HEK293 (cell line): ENCODE data around the gene DACT3.

Experiments
- CTCF ChIA-PET: fragments of 350-600 bp; formaldehyde crosslinking; extraction: SDS; loops from one replicate; lab custom pipeline; 2021; ENCODE audit warnings: antibody characterized with exemption; lab: Yijun Ruan, JAX
- POLR2A ChIA-PET: fragments of 300-600 bp; formaldehyde crosslinking; extraction: SDS; loops from one replicate; lab custom pipeline; 2020; ENCODE audit warnings: antibody characterized with exemption, inconsistent platforms; lab: Yijun Ruan, JAX
- H3K27ac ChIP-seq: fragments of 200-500 bp; sonication (Bioruptor generic); 2 replicates; pipeline ENCODE4 v1.5.1; 2014; ENCODE audit warnings: low read depth, low read length, control low read depth, inconsistent platforms; ENCODE audit errors: extremely low read depth
- H3K36me3 ChIP-seq, 2 experiments: fragments of 200-500 bp in 1 of 2; sonication (Bioruptor generic) in 1 of 2; 1 replicate in 1 of 2; 2 replicates in 1 of 2; pipeline ENCODE4 v1.5.1; 2014 to 2017; ENCODE audit warnings: inconsistent platforms in 2 of 2, low read length in 2 of 2; ENCODE audit not compliant: control insufficient read depth in 2 of 2, insufficient read depth in 1 of 2
- H3K4me1 ChIP-seq: fragments of 200-500 bp; sonication (Bioruptor generic); 2 replicates; pipeline ENCODE4 v1.5.1; 2014; ENCODE audit warnings: mild to moderate bottlenecking, low read length, inconsistent platforms; ENCODE audit not compliant: control insufficient read depth, insufficient read depth
- H3K4me3 ChIP-seq: 2 replicates; pipeline ENCODE4 v1.5.1; 2011; ENCODE audit warnings: low read depth, mild to moderate bottlenecking, control low read depth, low read length, moderate library complexity
- H3K9me3 ChIP-seq: fragments of 200-500 bp; sonication (Bioruptor generic); 2 replicates; pipeline ENCODE4 v1.5.1; 2014; ENCODE audit warnings: low read depth, low read length, inconsistent platforms; ENCODE audit not compliant: control insufficient read depth, insufficient read depth
- CTCF ChIP-seq: fragments of 450-650 bp; formaldehyde crosslinking; IDR thresholded peaks from 2 replicates; pipeline ENCODE4 v1.5.1; 2016; ENCODE audit warnings: missing biosample characterization, missing genetic modification characterization
- KLF1 ChIP-seq: fragments of 450-650 bp; formaldehyde crosslinking; IDR thresholded peaks from 2 replicates; pipeline ENCODE4 v1.5.1; 2016; ENCODE audit warnings: missing biosample characterization, missing genetic modification characterization
- MYNN ChIP-seq: fragments of 450-650 bp; formaldehyde crosslinking; IDR thresholded peaks from 2 replicates; pipeline ENCODE4 v1.5.1; 2016; ENCODE audit warnings: missing biosample characterization, missing genetic modification characterization, borderline replicate concordance
- ZBTB20 ChIP-seq: fragments of 450-650 bp; formaldehyde crosslinking; IDR thresholded peaks from 2 replicates; pipeline ENCODE4 v1.5.1; 2016; ENCODE audit warnings: missing biosample characterization, missing genetic modification characterization
- ZBTB8A ChIP-seq: fragments of 450-650 bp; formaldehyde crosslinking; IDR thresholded peaks from 2 replicates; pipeline ENCODE4 v1.5.1; 2016; ENCODE audit warnings: missing biosample characterization, missing genetic modification characterization
- ZFP37 ChIP-seq: fragments of 450-650 bp; formaldehyde crosslinking; IDR thresholded peaks from 2 replicates; pipeline ENCODE4 v1.5.1; 2016; ENCODE audit warnings: missing biosample characterization, missing genetic modification characterization
- ZNF10 ChIP-seq: fragments of 450-650 bp; formaldehyde crosslinking; IDR thresholded peaks from 2 replicates; pipeline ENCODE4 v1.5.1; 2017; ENCODE audit warnings: missing biosample characterization, missing genetic modification characterization
- ZNF112 ChIP-seq: fragments of 450-650 bp; formaldehyde crosslinking; IDR thresholded peaks from 2 replicates; pipeline ENCODE4 v1.5.0; 2017; ENCODE audit warnings: missing biosample characterization, missing genetic modification characterization
- ZNF157 ChIP-seq: fragments of 450-650 bp; formaldehyde crosslinking; IDR thresholded peaks from 2 replicates; pipeline ENCODE4 v1.5.1; 2016; ENCODE audit warnings: missing biosample characterization, missing genetic modification characterization
- ZNF174 ChIP-seq: fragments of 450-650 bp; formaldehyde crosslinking; IDR thresholded peaks from 2 replicates; pipeline ENCODE4 v1.5.0; 2017; ENCODE audit warnings: missing biosample characterization, mild to moderate bottlenecking, missing genetic modification characterization
- ZNF19 ChIP-seq: fragments of 450-650 bp; formaldehyde crosslinking; IDR thresholded peaks from 2 replicates; pipeline ENCODE4; 2016; ENCODE audit warnings: missing biosample characterization, missing genetic modification characterization, low read depth
- ZNF302 ChIP-seq: fragments of 450-650 bp; formaldehyde crosslinking; IDR thresholded peaks from 2 replicates; pipeline ENCODE4 v1.5.1; 2016; ENCODE audit warnings: missing biosample characterization, missing genetic modification characterization, low read depth
- ZNF354C ChIP-seq: fragments of 450-650 bp; formaldehyde crosslinking; IDR thresholded peaks from 2 replicates; pipeline ENCODE4 v1.5.1; 2016; ENCODE audit warnings: missing biosample characterization, missing genetic modification characterization, low read depth, borderline replicate concordance
- ZNF426 ChIP-seq: fragments of 450-650 bp; formaldehyde crosslinking; IDR thresholded peaks from 2 replicates; pipeline ENCODE4 v1.5.1; 2017; ENCODE audit warnings: missing biosample characterization, missing genetic modification characterization, mild to moderate bottlenecking, inconsistent platforms, moderate library complexity
- ZNF501 ChIP-seq: fragments of 450-650 bp; formaldehyde crosslinking; IDR thresholded peaks from 2 replicates; pipeline ENCODE4 v1.5.1; 2016; ENCODE audit warnings: missing biosample characterization, missing genetic modification characterization
- ZNF610 ChIP-seq: fragments of 450-650 bp; formaldehyde crosslinking; IDR thresholded peaks from 2 replicates; pipeline ENCODE4 v1.5.1; 2016; ENCODE audit warnings: missing biosample characterization, missing genetic modification characterization, borderline replicate concordance
- ZNF626 ChIP-seq: fragments of 450-650 bp; sonication (Bioruptor Pico); formaldehyde crosslinking; IDR thresholded peaks from 2 replicates; pipeline ENCODE4 v1.5.1; 2018; ENCODE audit warnings: missing biosample characterization, missing genetic modification characterization, inconsistent platforms
- ZNF664 ChIP-seq: fragments of 450-650 bp; formaldehyde crosslinking; IDR thresholded peaks from 2 replicates; pipeline ENCODE4 v1.5.1; 2016; ENCODE audit warnings: missing biosample characterization, missing genetic modification characterization
- TF ChIP-seq, protein P1 (sequence below): fragments of 450-650 bp; formaldehyde crosslinking; IDR thresholded peaks from 2 replicates; pipeline ENCODE4 v1.5.1; 2017; ENCODE audit warnings: missing biosample characterization, missing genetic modification characterization
- TF ChIP-seq, protein P2 (sequence below): fragments of 450-650 bp; formaldehyde crosslinking; IDR thresholded peaks from 2 replicates; pipeline ENCODE4 v1.5.1; 2016; ENCODE audit warnings: missing biosample characterization, missing genetic modification characterization, borderline replicate concordance

DACT3 gene

DNA sequence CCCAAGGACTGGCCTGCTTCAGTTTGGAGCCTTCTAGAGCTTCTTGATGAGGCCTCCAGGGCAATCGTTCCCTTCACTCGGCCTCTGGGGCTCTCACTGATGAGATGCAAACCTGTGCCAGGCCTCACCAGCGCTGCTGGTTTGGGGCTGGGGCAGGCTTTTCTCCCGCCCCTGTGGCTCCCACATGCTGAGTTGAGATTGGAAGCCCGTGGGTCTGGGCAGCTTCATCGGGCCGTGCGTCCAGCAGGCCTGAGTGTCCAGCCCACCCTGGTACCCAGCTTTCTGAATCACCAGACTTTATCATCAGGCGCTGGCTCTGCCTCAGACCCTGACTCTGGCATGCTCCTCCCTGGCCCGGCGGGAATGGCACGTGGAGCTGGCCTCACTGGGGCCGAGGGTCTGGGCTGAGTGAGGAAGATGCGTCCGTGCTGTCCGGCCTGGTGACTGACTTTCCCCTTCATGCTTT, 55.6 kb downstream of the DACT3 start:
- Histone ChIP-seq H3K4me3 (no peak overlapping the region), H3K4me1 (peaks cover 8% of the 10 kb centered on the region), H3K27ac (0 out of 2 replicates have a peak overlapping the region, but pooled peaks have one; percentile 17), H3K36me3 (peaks cover 33 to 69% of the 10 kb centered on the region in 2 experiments), H3K9me3 (no peaks in the 10 kb centered on the region)
- ChIA-PET POLR2A (interaction anchor here (1.1 to 1.5 kb wide), 2 partner anchors 12 to 15 kb away, joined by 3 read pairs; no protein-coding TSS in a partner anchor), CTCF (interaction anchor here (0.6 to 4.7 kb wide), 4 partner anchors 9 to 519 kb away, joined by 3 to 34 read pairs (median 12); partner anchors contain the start of gene DACT3)
- TF ChIP-seq ZNF174 (tag by site-specific recombination), result no peak
- TF ChIP-seq ZNF10, result no peak
- no peak for TF ChIP-seq ZNF19 (tag by site-specific recombination)
- TF ChIP-seq ZNF112, result no peak
- no peak for TF ChIP-seq ZNF610 (tag by site-specific recombination)
- TF ChIP-seq ZBTB20, result no peak
- no peak for TF ChIP-seq MYNN (tag by site-specific recombination)
- no peak for TF ChIP-seq ZNF302
- no peak for TF ChIP-seq KLF1 (tag by site-specific recombination)
- TF ChIP-seq ZBTB8A, result no peak
- TF ChIP-seq ZFP37 (tag by site-specific recombination), result no peak
- TF ChIP-seq ZNF626 (tag by site-specific recombination), result no peak
- no peak for TF ChIP-seq ZNF354C
- TF ChIP-seq, protein P1, sequence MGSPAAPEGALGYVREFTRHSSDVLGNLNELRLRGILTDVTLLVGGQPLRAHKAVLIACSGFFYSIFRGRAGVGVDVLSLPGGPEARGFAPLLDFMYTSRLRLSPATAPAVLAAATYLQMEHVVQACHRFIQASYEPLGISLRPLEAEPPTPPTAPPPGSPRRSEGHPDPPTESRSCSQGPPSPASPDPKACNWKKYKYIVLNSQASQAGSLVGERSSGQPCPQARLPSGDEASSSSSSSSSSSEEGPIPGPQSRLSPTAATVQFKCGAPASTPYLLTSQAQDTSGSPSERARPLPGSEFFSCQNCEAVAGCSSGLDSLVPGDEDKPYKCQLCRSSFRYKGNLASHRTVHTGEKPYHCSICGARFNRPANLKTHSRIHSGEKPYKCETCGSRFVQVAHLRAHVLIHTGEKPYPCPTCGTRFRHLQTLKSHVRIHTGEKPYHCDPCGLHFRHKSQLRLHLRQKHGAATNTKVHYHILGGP (tag by site-specific recombination), result no peak
- no peak for TF ChIP-seq ZNF664 (tag by site-specific recombination)
- TF ChIP-seq, protein P2, sequence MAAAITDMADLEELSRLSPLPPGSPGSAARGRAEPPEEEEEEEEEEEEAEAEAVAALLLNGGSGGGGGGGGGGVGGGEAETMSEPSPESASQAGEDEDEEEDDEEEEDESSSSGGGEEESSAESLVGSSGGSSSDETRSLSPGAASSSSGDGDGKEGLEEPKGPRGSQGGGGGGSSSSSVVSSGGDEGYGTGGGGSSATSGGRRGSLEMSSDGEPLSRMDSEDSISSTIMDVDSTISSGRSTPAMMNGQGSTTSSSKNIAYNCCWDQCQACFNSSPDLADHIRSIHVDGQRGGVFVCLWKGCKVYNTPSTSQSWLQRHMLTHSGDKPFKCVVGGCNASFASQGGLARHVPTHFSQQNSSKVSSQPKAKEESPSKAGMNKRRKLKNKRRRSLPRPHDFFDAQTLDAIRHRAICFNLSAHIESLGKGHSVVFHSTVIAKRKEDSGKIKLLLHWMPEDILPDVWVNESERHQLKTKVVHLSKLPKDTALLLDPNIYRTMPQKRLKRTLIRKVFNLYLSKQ (tag by site-specific recombination), result no peak
- no peak for TF ChIP-seq ZNF426 (tag by site-specific recombination)
- TF ChIP-seq ZNF157 (tag by site-specific recombination), result no peak

DNA sequence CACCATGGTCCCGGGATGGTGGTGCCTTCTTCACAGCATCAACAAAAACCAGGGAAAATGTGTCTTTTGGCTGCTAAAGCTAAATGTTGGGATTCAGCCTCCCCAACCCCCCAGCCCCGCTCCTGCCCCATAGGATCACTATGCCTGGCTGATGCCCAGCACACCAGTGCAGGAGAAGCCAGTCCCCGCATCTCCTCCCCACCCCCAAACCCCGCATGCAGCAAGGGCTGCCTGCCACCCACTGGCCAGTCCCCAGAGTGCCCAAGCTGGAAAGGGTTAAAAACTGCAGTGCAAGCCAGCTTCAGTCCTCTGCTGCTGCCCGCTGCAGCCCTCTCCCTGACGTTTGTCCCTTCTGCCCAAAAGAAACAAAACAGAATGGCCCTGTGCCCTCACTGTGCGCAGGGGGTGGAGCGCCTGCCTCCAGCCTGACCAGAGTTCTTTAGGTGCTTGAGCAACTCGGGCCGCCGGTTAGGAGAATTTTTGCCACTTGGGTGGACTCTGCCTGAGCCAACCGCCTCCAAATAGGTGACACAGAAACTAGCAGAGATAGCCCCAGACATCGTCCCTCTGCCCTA, 56.1 kb downstream of the DACT3 start:
- ChIA-PET POLR2A (interaction anchor here (0.7 to 1.5 kb wide), 2 partner anchors 15 to 56 kb away, joined by 3 read pairs; partner anchors contain the start of gene DACT3), CTCF (interaction anchor here (1.3 to 4.7 kb wide), 3 partner anchors 9 to 61 kb away, joined by 3 to 34 read pairs (median 21); partner anchors contain the start of gene DACT3)
- H3K36me3 ChIP-seq, result peaks cover 29 to 66% of the 10 kb centered on the region in 2 experiments
- no peaks in the 10 kb centered on the region for H3K9me3 ChIP-seq
- H3K4me3 ChIP-seq, result no peak overlapping the region
- TF ChIP-seq CTCF, result peak; percentile 24; the same call in 1 of the 2 replicates
- no peak for TF ChIP-seq ZNF501
- peaks cover 8% of the 10 kb centered on the region for H3K4me1 ChIP-seq
- no peak overlapping the region for H3K27ac ChIP-seq
